Hepatocyte (in vitro differentiated cells): ENCODE data around the gene LEMD2.

Experiments
- EZH2 ChIP-seq: fragments of 200-600 bp; sonication (generic); IDR thresholded peaks from 2 replicates; pipeline ENCODE4 v1.6.1; 2016; ENCODE audit warnings: antibody characterized with exemption, mild to moderate bottlenecking, borderline replicate concordance
- EZH2phosphoT487 ChIP-seq: fragments of 200-600 bp; sonication (generic); IDR thresholded peaks from one replicate; pipeline ENCODE4 v1.6.1; 2018; ENCODE audit warnings: antibody characterized with exemption, mild to moderate bottlenecking, low read depth, moderate library complexity; ENCODE audit not compliant: unreplicated experiment, severe bottlenecking
- TF ChIP-seq, protein P1 (sequence below): fragments of 200-600 bp; sonication (generic); IDR thresholded peaks from 2 replicates; pipeline ENCODE4 v1.5.1; 2016; ENCODE audit warnings: antibody characterized with exemption, mild to moderate bottlenecking; ENCODE audit not compliant: poor library complexity

- TF ChIP-seq, protein P1, sequence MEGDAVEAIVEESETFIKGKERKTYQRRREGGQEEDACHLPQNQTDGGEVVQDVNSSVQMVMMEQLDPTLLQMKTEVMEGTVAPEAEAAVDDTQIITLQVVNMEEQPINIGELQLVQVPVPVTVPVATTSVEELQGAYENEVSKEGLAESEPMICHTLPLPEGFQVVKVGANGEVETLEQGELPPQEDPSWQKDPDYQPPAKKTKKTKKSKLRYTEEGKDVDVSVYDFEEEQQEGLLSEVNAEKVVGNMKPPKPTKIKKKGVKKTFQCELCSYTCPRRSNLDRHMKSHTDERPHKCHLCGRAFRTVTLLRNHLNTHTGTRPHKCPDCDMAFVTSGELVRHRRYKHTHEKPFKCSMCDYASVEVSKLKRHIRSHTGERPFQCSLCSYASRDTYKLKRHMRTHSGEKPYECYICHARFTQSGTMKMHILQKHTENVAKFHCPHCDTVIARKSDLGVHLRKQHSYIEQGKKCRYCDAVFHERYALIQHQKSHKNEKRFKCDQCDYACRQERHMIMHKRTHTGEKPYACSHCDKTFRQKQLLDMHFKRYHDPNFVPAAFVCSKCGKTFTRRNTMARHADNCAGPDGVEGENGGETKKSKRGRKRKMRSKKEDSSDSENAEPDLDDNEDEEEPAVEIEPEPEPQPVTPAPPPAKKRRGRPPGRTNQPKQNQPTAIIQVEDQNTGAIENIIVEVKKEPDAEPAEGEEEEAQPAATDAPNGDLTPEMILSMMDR: no peak
- TF ChIP-seq EZH2 (no peak), EZH2phosphoT487 (no peak)
Observed at GRCh38 chr6:33724102-33725023, 64.6 kb downstream of the LEMD2 start.
